ENCODE measurements around the gene NANOS1.

GRCh38 chr10:119031496-119032059, 2.1 kb downstream of the NANOS1 start:
- TF ChIP-seq YY1 (IDR thresholded peaks at IDR 0.05; ENCODE audit: borderline replicate concordance in 1 of 3, control insufficient read depth in 1 of 3, extremely low read depth in 1 of 3, insufficient read depth in 3 of 3, insufficient read length in 1 of 3, insufficient replicate concordance in 2 of 3, low read depth in 1 of 3, low read length in 2 of 3) (no peak), HMGXB4 (CRISPR knock-in tag; IDR thresholded peaks at IDR 0.05) (no peak), ZNF175 (CRISPR knock-in tag; IDR thresholded peaks at IDR 0.05; ENCODE audit: low read depth) (no peak), POLR2A (conservative IDR thresholded peaks at IDR 0.05) (no peak), NR3C1 (CRISPR knock-in tag; IDR thresholded peaks at IDR 0.05) (no peak), ZFP30 (CRISPR knock-in tag; IDR thresholded peaks at IDR 0.05; ENCODE audit: borderline replicate concordance) (no peak), ATF3 (IDR thresholded peaks at IDR 0.05) (no peak), ATF3 (CRISPR knock-in tag; conservative IDR thresholded peaks at IDR 0.05) (no peak), KLF13 (tag; IDR thresholded peaks at IDR 0.05; ENCODE audit: borderline replicate concordance, low read depth) (no peak), CTCF (IDR thresholded peaks at IDR 0.05 in 2 of 3, conservative IDR thresholded peaks at IDR 0.05 in 1 of 3; ENCODE audit: insufficient read depth in 2 of 3, low read depth in 1 of 3, low read length in 3 of 3) (no peak), EP300 (IDR thresholded peaks at IDR 0.05; ENCODE audit: low read length) (no peak)
- TF ChIP-seq, protein P1, sequence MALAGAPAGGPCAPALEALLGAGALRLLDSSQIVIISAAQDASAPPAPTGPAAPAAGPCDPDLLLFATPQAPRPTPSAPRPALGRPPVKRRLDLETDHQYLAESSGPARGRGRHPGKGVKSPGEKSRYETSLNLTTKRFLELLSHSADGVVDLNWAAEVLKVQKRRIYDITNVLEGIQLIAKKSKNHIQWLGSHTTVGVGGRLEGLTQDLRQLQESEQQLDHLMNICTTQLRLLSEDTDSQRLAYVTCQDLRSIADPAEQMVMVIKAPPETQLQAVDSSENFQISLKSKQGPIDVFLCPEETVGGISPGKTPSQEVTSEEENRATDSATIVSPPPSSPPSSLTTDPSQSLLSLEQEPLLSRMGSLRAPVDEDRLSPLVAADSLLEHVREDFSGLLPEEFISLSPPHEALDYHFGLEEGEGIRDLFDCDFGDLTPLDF (CRISPR knock-in tag; IDR thresholded peaks at IDR 0.05): no peak
